Measurements from ENCODE around the gene DPEP3.
A peak's percentile ranks its signal among the peaks of the same experiment; 100 is the strongest.
"Not testable (repeated sequence)": the region's sequence is repeated elsewhere in the genome, so short reads cannot be mapped to it uniquely, and the experiment has no call there.

The DPEP3 gene

DNA sequence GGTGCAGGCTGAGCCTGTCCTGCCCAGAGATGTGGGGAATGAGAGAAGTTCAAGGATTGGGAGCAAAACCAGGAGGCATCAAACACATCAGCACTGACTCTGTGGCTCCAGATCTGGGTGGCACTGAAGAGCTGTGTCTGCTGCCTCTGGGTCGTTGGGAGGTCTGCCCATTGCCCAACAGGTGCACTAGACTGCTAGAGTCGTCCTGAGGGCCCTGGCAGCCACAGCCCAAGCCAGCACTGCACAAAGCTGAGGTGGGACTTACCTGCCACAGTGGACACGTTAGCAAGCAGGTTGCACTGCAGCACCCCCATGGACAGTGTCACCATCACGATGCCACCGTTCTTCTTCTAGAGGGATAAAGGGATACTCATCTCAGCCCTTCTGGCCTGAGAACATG lies 3.3 kb downstream of the DPEP3 start:
- H3K36me3 ChIP-seq (replicated peaks; ENCODE audit: low read depth, low read length): no peaks in the 10 kb centered on the region
- no peak overlapping the region for H3K4me3 ChIP-seq (ENCODE audit: low read length)
- H2AFZ ChIP-seq (ENCODE audit: low read depth, low read length): no peak overlapping the region
- H3K4me1 ChIP-seq (ENCODE audit: low read length): peaks cover 7% of the 10 kb centered on the region
- H3K9me3 ChIP-seq (ENCODE audit: insufficient read depth, low read length): no peaks in the 10 kb centered on the region
- H3K27me3 ChIP-seq (ENCODE audit: low read depth, low read length): no peaks in the 10 kb centered on the region
- H3K9ac ChIP-seq (ENCODE audit: low read length): no peak overlapping the region
- no peaks in the 10 kb centered on the region for H3K79me2 ChIP-seq (ENCODE audit: low read length)
- H3K27ac ChIP-seq (ENCODE audit: low read length): no peak overlapping the region
- no peak overlapping the region for H3K4me2 ChIP-seq (ENCODE audit: low read length)
- TF ChIP-seq, protein P1, sequence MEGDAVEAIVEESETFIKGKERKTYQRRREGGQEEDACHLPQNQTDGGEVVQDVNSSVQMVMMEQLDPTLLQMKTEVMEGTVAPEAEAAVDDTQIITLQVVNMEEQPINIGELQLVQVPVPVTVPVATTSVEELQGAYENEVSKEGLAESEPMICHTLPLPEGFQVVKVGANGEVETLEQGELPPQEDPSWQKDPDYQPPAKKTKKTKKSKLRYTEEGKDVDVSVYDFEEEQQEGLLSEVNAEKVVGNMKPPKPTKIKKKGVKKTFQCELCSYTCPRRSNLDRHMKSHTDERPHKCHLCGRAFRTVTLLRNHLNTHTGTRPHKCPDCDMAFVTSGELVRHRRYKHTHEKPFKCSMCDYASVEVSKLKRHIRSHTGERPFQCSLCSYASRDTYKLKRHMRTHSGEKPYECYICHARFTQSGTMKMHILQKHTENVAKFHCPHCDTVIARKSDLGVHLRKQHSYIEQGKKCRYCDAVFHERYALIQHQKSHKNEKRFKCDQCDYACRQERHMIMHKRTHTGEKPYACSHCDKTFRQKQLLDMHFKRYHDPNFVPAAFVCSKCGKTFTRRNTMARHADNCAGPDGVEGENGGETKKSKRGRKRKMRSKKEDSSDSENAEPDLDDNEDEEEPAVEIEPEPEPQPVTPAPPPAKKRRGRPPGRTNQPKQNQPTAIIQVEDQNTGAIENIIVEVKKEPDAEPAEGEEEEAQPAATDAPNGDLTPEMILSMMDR (IDR thresholded peaks at IDR 0.05; ENCODE audit: low read depth, low read length): no peak
- no peak for TF ChIP-seq EZH2phosphoT487 (IDR thresholded peaks at IDR 0.05; ENCODE audit: low read depth)
- no peaks in the 10 kb centered on the region for H4K20me1 ChIP-seq (ENCODE audit: insufficient read depth, low read length)

DNA sequence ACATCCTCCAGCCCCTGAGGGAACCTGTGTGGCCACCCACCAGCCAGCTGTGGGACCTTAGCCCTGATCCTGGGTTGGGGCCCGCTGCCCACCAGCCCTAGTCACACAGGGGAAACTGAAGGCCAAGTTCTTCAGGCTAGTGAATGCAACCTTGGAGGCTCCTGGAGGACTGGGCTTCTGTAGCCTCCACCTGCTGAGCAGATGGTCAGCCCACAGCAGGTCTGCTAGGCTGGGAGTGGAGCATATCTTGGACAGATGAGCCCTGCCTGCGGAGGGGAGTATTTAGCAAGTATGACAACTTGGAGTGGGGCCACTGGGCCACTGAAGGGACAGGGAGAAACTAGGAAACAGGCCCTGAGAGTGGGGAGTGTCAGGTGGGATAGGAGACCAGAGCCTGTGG lies 4.1 kb downstream of the DPEP3 start:
- Histone ChIP-seq H3K36me3 (replicated peaks; ENCODE audit: low read depth, low read length) (no peaks in the 10 kb centered on the region), H3K4me2 (ENCODE audit: low read length) (no peak overlapping the region), H2AFZ (ENCODE audit: low read depth, low read length) (no peak overlapping the region), H3K4me3 (ENCODE audit: low read length) (no peak overlapping the region), H3K4me1 (ENCODE audit: low read length) (peaks cover 7% of the 10 kb centered on the region), H3K27ac (ENCODE audit: low read length) (no peak overlapping the region), H3K9ac (ENCODE audit: low read length) (no peak overlapping the region), H3K27me3 (ENCODE audit: low read depth, low read length) (no peaks in the 10 kb centered on the region), H3K9me3 (ENCODE audit: insufficient read depth, low read length) (no peaks in the 10 kb centered on the region), H4K20me1 (ENCODE audit: insufficient read depth, low read length) (no peaks in the 10 kb centered on the region), H3K79me2 (ENCODE audit: low read length) (no peaks in the 10 kb centered on the region)
- TF ChIP-seq EZH2phosphoT487 (IDR thresholded peaks at IDR 0.05; ENCODE audit: low read depth): no peak
- TF ChIP-seq, protein P1 (IDR thresholded peaks at IDR 0.05; ENCODE audit: low read depth, low read length): no peak

DNA sequence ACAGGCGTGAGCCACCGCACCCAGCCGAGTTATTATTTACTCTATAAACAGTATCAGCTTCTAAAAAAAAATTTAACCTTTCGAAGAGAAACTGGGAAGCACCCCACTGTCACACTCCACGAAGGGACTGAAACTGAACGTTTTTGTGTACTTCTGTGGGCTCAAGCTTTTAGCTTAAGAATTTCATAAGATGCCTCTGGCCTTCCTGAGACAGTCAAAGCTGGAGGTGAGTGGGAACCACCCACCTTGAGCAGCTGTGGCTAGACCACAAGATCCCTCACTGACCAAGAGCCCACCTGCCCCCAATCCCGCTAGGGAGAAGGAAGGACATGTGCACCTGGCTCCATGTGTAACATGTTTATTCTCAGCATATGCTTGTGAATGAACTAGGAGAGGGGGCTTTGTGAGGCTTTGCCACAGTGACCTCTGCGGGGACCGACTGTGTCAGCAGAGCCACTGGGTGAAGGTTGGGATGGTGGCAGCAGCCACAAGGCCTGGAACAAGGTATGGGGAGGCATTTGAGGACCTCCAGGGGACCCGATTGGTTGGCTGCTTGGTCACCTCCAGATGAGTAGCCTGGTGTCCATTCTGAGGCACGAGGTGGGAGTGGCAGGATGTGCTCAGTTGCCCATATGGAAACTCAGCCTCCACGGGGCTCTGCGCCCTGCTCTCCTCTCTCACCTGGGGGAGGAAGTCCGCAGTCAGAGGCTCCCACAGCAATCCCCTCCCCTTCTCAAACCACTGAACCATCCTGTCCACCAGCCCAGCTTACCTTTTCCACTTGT lies 4.8 kb downstream of the DPEP3 start:
- no peaks in the 10 kb centered on the region for H3K27me3 ChIP-seq (ENCODE audit: low read depth, low read length)
- H3K36me3 ChIP-seq (replicated peaks; ENCODE audit: low read depth, low read length): no peaks in the 10 kb centered on the region
- no peak overlapping the region for H3K4me3 ChIP-seq (ENCODE audit: low read length)
- H3K27ac ChIP-seq (ENCODE audit: low read length): no peak overlapping the region
- no peaks in the 10 kb centered on the region for H3K79me2 ChIP-seq (ENCODE audit: low read length)
- H3K9me3 ChIP-seq (ENCODE audit: insufficient read depth, low read length): no peaks in the 10 kb centered on the region
- H4K20me1 ChIP-seq (ENCODE audit: insufficient read depth, low read length): no peaks in the 10 kb centered on the region
- peak overlapping the region; percentile 19; the same call in 1 of the 2 replicates for H3K4me2 ChIP-seq (ENCODE audit: low read length)
- H2AFZ ChIP-seq (ENCODE audit: low read depth, low read length): no peak overlapping the region
- H3K4me1 ChIP-seq (ENCODE audit: low read length): peaks cover 7% of the 10 kb centered on the region
- TF ChIP-seq EZH2phosphoT487 (IDR thresholded peaks at IDR 0.05; ENCODE audit: low read depth): no peak
- TF ChIP-seq, protein P1 (IDR thresholded peaks at IDR 0.05; ENCODE audit: low read depth, low read length): no peak
- H3K9ac ChIP-seq (ENCODE audit: low read length): no peak overlapping the region

DNA sequence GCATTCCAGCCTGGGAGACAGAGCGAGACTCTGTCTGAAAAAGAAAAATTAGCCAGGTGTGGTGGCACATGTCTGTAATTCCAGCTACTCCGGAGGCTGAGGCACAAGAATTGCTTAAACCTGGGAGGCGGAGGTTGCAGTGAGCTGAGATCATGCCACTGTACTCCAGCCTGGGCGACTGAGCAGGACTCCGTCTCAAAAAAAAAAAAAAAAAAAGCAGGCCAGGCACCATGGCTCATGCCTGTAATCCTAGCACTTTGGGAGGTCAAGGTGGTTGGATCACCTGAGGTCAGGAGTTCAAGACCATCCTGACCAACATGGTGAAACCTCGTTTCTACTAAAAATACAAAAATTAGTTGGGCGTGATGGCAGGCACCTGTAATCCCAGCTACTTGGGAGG lies 8.0 kb downstream of the DPEP3 start:
- not testable (repeated sequence) for H3K36me3 ChIP-seq (replicated peaks; ENCODE audit: low read depth, low read length); H3K27ac ChIP-seq (ENCODE audit: low read length); H2AFZ ChIP-seq (ENCODE audit: low read depth, low read length); H3K27me3 ChIP-seq (ENCODE audit: low read depth, low read length); H3K9ac ChIP-seq (ENCODE audit: low read length); H3K4me1 ChIP-seq (ENCODE audit: low read length); H3K4me2 ChIP-seq (ENCODE audit: low read length); H3K4me3 ChIP-seq (ENCODE audit: low read length); H3K79me2 ChIP-seq (ENCODE audit: low read length); H4K20me1 ChIP-seq (ENCODE audit: insufficient read depth, low read length); H3K9me3 ChIP-seq (ENCODE audit: insufficient read depth, low read length)
